Fibroblast of pulmonary artery (primary cell): ENCODE measurements around the gene MED29.
A peak's percentile ranks its signal among the peaks of the same experiment; 100 is the strongest.

Experiments
- DNase-seq: peaks from one replicate; pipeline ENCODE4 v3.0.0-alpha.2; 2010; ENCODE audit warnings: low read depth
- H3K4me3 ChIP-seq: replicated peaks from 2 replicates; pipeline ENCODE4 v1.5.1; 2011; ENCODE audit warnings: low read depth, mild to moderate bottlenecking, control low read depth, low read length, moderate library complexity
- CTCF ChIP-seq: IDR thresholded peaks from 2 replicates; pipeline ENCODE4 v1.5.1; 2011; ENCODE audit warnings: mild to moderate bottlenecking, control low read depth, low read length, inconsistent platforms; ENCODE audit errors: missing control alignments

The MED29 gene

GRCh38 chr19:39399668-39400050 is 8.5 kb downstream of the MED29 start:
- DNase-seq, result no peak
- TF ChIP-seq CTCF, result no peak
- H3K4me3 ChIP-seq, result no peak overlapping the region

DNA sequence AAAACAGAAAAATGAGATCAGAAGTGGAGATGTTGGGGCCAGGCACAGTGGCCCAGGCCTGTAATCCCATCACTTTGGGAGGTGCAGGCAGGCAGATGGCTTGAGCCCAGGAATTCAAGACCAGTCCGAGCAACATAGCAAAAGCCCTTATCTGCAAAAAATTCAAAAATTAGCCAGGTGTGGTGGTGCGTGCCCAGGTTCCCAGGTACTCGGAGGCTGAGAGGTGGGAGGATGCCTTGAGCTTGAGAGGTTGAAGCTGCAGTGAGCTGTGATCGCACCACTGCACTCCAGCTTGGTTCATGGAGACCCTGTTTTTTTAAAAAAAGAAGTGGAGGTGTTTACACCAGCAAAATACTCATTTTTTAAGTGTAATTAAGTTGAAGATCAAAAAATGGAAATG is 8.9 kb downstream of the MED29 start:
- H3K4me3 ChIP-seq, result no peak overlapping the region
- DNase-seq, result no peak
- TF ChIP-seq CTCF, result no peak

DNA sequence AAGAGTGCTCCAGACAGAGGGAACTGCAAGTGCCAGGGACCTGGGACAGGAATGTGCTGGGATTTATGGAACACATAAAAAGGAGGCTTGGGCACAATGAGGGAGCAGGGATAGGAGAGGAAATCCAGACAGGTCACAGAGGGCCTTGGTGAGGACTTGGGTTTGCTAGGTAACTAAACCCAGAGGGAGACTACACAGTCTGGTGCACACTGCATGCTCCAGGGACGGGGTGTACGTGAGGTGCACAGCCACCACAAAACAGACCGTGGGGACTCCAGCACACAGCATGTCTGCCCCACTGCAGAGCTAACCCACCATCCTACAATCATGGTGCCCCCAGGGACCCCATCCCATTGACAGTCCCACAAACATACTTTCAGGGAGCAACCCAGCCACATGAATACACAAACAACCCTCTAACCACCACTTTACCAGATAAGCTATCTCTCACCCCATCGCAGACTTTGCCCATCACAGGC is 9.9 kb downstream of the MED29 start:
- no peak for DNase-seq
- no peak for TF ChIP-seq CTCF
- H3K4me3 ChIP-seq, result no peak overlapping the region

GRCh38 chr19:39401549-39402345 is 10.6 kb downstream of the MED29 start:
- DNase-seq, result peak; percentile 70
- no peak overlapping the region for H3K4me3 ChIP-seq
- TF ChIP-seq CTCF, result no peak

DNA sequence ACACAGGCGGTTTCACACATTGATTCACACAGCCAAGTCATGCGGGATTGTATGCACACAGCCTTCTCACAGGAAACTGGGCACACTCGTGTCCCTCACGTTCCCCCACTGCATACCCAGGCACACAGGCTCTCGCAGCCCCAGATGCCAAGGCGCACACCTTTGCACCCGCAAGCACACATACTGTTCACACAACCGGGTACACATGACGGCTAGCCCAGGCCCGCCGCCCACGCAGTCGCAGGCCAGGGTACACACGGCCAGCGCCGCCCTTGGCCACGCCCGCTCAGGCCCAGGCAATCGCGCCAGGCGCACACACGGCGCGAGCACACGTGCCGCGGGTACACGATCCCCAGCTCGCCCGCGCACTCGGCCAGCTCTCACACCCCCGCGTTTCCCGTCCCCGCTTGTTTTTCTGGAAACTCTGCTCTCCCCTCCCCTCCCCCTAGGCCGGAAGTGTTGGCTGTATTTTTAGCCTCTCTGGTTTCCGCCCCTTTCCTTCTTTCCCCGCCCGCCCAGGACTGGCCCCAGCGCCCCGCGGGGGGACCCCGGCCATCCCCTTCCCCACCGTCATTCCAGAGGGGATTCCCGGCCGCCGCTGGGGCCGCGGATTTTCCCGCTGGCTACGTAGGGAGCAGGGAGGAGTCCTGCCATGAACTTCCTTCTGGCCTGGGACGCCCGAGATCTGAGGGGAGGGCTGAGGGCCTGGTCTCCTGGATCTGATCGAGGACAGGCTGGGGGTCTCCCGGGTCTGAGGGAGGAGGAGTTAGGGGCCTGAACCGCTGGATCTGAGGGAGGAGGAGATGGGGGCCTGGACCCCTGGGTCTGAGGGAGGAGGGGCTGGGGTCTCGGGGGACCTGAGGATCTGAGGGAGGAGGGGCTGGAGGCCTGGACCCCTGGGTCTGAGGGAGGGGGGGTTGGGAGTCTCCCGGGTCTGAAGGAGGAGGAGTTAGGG is 11.4 kb downstream of the MED29 start:
- DNase-seq, result peak; percentile 97
- peak overlapping the region; percentile 51 for H3K4me3 ChIP-seq
- no peak for TF ChIP-seq CTCF

GRCh38 chr19:39403331-39404312 is 12.4 kb downstream of the MED29 start:
- peak; percentile 99 for DNase-seq
- H3K4me3 ChIP-seq, result peak overlapping the region; percentile 51
- TF ChIP-seq CTCF, result no peak
